HepG2 (cell line): ENCODE results near the gene IRAK1BP1. TPM values are rescaled to one million over a fixed set of nuclear protein-coding genes. Genes with fewer than 3 reads are reported as not detected.

Experiments used
- ATAC-seq: fragments of 200-7000 bp; cut with Tn5 transposase; 3 replicates; pipeline ENCODE4 v1.9.1; 2020; ENCODE audit warnings: mild to moderate bottlenecking, moderate library complexity
- BruUV-seq: library from RNA; stranded (reverse); fragments of 400-500 nt; replicated peaks from 2 replicates; lab custom pipeline; 2021; lab: Mats Ljungman, UMichigan
- CTCF ChIA-PET: fragments of 300-600 bp; formaldehyde crosslinking; extraction: SDS; loops from one replicate; lab custom pipeline; 2021; ENCODE audit warnings: low total read pairs, inconsistent platforms, low intra/inter-chr PET ratio; lab: Yijun Ruan, JAX
- POLR2A ChIA-PET: fragments of 350-600 bp; sonication (Branson Sonifier 250); formaldehyde crosslinking; loops from one replicate; lab custom pipeline; 2020; ENCODE audit warnings: antibody characterized with exemption, inconsistent platforms; lab: Yijun Ruan, JAX
- DNase-seq: peaks from one replicate; pipeline ENCODE4 v3.0.0-alpha.2; 2015; ENCODE audit warnings: low spot score
- FAIRE-seq: peaks from 3 replicates; lab custom pipeline; 2011; peaks lifted over from hg19 to GRCh38; lab: Jason Lieb, UNC
- H2AFZ ChIP-seq: one replicate; pipeline ENCODE4 v1.6.1; 2011; ENCODE audit warnings: low read length, inconsistent platforms
- H3K27ac ChIP-seq: fragments of 300-600 bp; 3 replicates; pipeline ENCODE4 v1.8.0; 2011; ENCODE audit warnings: mixed run types, mild to moderate bottlenecking, mixed read lengths, low read length, inconsistent platforms; ENCODE audit not compliant: insufficient read depth; ENCODE audit errors: extremely low read length
- H3K27me3 ChIP-seq, 2 experiments: fragments of 200-600 bp in 1 of 2; 2 replicates in 1 of 2; 3 replicates in 1 of 2; pipeline versions ENCODE4 v1.6.0 to v1.8.0; 2011; ENCODE audit warnings: low read length in 2 of 2, mild to moderate bottlenecking in 2 of 2, moderate library complexity in 2 of 2, inconsistent platforms in 1 of 2; ENCODE audit not compliant: insufficient read depth in 2 of 2, control insufficient read depth in 1 of 2
- H3K36me3 ChIP-seq, 2 experiments: fragments of 200-600 bp in 1 of 2; replicated peaks in 1 of 2; 2 replicates in 1 of 2; 3 replicates in 1 of 2; pipeline versions ENCODE4 v1.5.1 to v1.8.0; 2011; ENCODE audit warnings: low read length in 2 of 2, inconsistent platforms in 1 of 2; ENCODE audit not compliant: insufficient read depth in 2 of 2, control insufficient read depth in 1 of 2
- H3K4me1 ChIP-seq: 2 replicates; pipeline ENCODE4 v1.5.1; 2012; ENCODE audit warnings: low read length, inconsistent platforms; ENCODE audit not compliant: insufficient read depth
- H3K4me2 ChIP-seq: 2 replicates; pipeline ENCODE4 v1.6.0; 2011; ENCODE audit warnings: low read depth, low read length, inconsistent platforms
- H3K4me3 ChIP-seq, 3 experiments: fragments of 200-600 bp in 1 of 3; sonication (generic), shearing (Covaris generic) in 1 of 3; replicated peaks in 1 of 3; 2 replicates each; pipeline ENCODE4 v1.5.1; 2011 to 2016; ENCODE audit warnings: low read length in 3 of 3, inconsistent platforms in 2 of 3, low read depth in 2 of 3, mild to moderate bottlenecking in 2 of 3, control low read depth in 1 of 3, mixed read lengths in 1 of 3; ENCODE audit not compliant: insufficient read depth in 1 of 3
- H3K79me2 ChIP-seq: one replicate; pipeline ENCODE4 v1.6.1; 2011; ENCODE audit warnings: low read length, inconsistent platforms; ENCODE audit not compliant: insufficient read depth
- H3K9ac ChIP-seq: 2 replicates; pipeline ENCODE4 v1.6.0; 2011; ENCODE audit warnings: mild to moderate bottlenecking, low read depth, low read length, inconsistent platforms; ENCODE audit not compliant: insufficient read depth
- H3K9me3 ChIP-seq: 2 replicates; pipeline ENCODE4 v1.5.1; 2012; ENCODE audit warnings: mild to moderate bottlenecking, low read length
- H4K20me1 ChIP-seq: 2 replicates; pipeline ENCODE4 v1.6.0; 2011; ENCODE audit warnings: inconsistent platforms, mild to moderate bottlenecking, low read length, moderate library complexity; ENCODE audit not compliant: insufficient read depth
- AKAP8 ChIP-seq: sonication (generic); formaldehyde crosslinking; IDR thresholded peaks from 2 replicates; pipeline ENCODE4 v1.5.1; 2020; ENCODE audit warnings: mild to moderate bottlenecking, missing genetic modification reagents
- GATAD1 ChIP-seq: IDR thresholded peaks from 2 replicates; pipeline ENCODE4 v1.6.1; 2016; ENCODE audit warnings: missing genetic modification reagents, missing compliant biosample characterization
- HHEX ChIP-seq: IDR thresholded peaks from 2 replicates; pipeline ENCODE4 v1.6.1; 2016; ENCODE audit warnings: control low read depth
- JDP2 ChIP-seq: sonication (generic); formaldehyde crosslinking; IDR thresholded peaks from 2 replicates; pipeline ENCODE4 v1.8.1; 2022; ENCODE audit warnings: missing genetic modification reagents, borderline replicate concordance
- NAIF1 ChIP-seq: sonication (generic); formaldehyde crosslinking; IDR thresholded peaks from 2 replicates; pipeline ENCODE4 v1.5.0; 2020; ENCODE audit warnings: mild to moderate bottlenecking, missing genetic modification reagents, borderline replicate concordance
- NFYB ChIP-seq: sonication (generic); formaldehyde crosslinking; IDR thresholded peaks from 2 replicates; pipeline ENCODE4 v1.4.0; 2020; ENCODE audit warnings: missing genetic modification reagents
- PATZ1 ChIP-seq: sonication (generic); formaldehyde crosslinking; IDR thresholded peaks from 2 replicates; pipeline ENCODE4 v1.4.0; 2020; ENCODE audit warnings: missing genetic modification reagents
- PHF8 ChIP-seq: sonication (generic); formaldehyde crosslinking; IDR thresholded peaks from 2 replicates; pipeline ENCODE4 v1.5.0; 2020; ENCODE audit warnings: missing genetic modification reagents
- SMAD3 ChIP-seq: sonication (generic); formaldehyde crosslinking; IDR thresholded peaks from 2 replicates; pipeline ENCODE4 v1.4.0; 2020; ENCODE audit warnings: missing genetic modification reagents
- SNRNP70 ChIP-seq: fragments of 200-400 bp; formaldehyde crosslinking; IDR thresholded peaks from 2 replicates; pipeline ENCODE4 v1.6.1; 2017; ENCODE audit warnings: mild to moderate bottlenecking, low read depth, low read length, moderate library complexity
- ZNF292 ChIP-seq: sonication (generic); formaldehyde crosslinking; IDR thresholded peaks from 2 replicates; pipeline ENCODE4 v1.8.1; 2022; ENCODE audit warnings: mild to moderate bottlenecking, low read depth, missing genetic modification reagents, borderline replicate concordance
- ZNF407 ChIP-seq: sonication (generic); formaldehyde crosslinking; IDR thresholded peaks from one replicate; pipeline ENCODE4 v1.5.1; 2020; ENCODE audit warnings: mild to moderate bottlenecking, missing genetic modification reagents; ENCODE audit errors: not compliant biosample characterization
- ZNF672 ChIP-seq: sonication (generic); formaldehyde crosslinking; IDR thresholded peaks from 2 replicates; pipeline ENCODE4 v1.8.1; 2022; ENCODE audit warnings: missing genetic modification reagents
- in situ Hi-C: cut with HindIII; loops from 2 replicates; pipeline ENCODE4 v1.10.0; 2017; ENCODE audit warnings: low pct_unique_long_range_greater_than_20kb; ENCODE audit not compliant: extremely low pct_ligation_motif_present
- intact Hi-C: fragments of 100-400 bp; cut with micrococcal nuclease; formaldehyde crosslinking; loops from one replicate; pipeline ENCODE4 v1.10.0; 2022; ENCODE audit not compliant: unreplicated experiment
- polyA plus RNA-seq, 8 experiments: library from polyadenylated mRNA; depleted of rRNA in 3 of 8; stranded (reverse) in 7 of 8; unstranded in 1 of 8; fragments of >200 nt; fragmentation: Illumina TruSeq in 4 of 8; extraction: Trizol in 4 of 8; gene quantifications; 2 replicates each; pipeline versions ENCODE4 v1.2.1 to v1.2.3, GENCODE V29; 2011 to 2016; ENCODE audit warnings: low read depth in 4 of 8, missing spikeins in 1 of 8, mixed read lengths in 1 of 8; ENCODE audit not compliant: insufficient read depth in 1 of 8
- total RNA-seq, 5 experiments: library from RNA; depleted of rRNA; stranded (reverse); fragments of >200 nt; fragmentation: Illumina TruSeq; extraction: Trizol; gene quantifications; 2 replicates each; pipeline ENCODE4 v1.2.3, GENCODE V29; 2016; ENCODE audit warnings: low read depth in 1 of 5
- TF ChIP-seq, protein P1 (sequence below): sonication (generic); formaldehyde crosslinking; IDR thresholded peaks from 2 replicates; pipeline ENCODE4 v1.8.1; 2023; ENCODE audit warnings: mild to moderate bottlenecking, missing genetic modification reagents
- TF ChIP-seq, protein P2 (sequence below): sonication (generic); formaldehyde crosslinking; IDR thresholded peaks from 2 replicates; pipeline ENCODE4 v1.5.0; 2020; ENCODE audit warnings: missing genetic modification reagents, mild to moderate bottlenecking, borderline replicate concordance

IRAK1BP1 gene
- total and polyA plus RNA-seq, 2 of the 13 experiments (the other 11 are each of a cell fraction or from before 2014, with no cell fraction given) = 0.86 to 1.5 TPM

DNA sequence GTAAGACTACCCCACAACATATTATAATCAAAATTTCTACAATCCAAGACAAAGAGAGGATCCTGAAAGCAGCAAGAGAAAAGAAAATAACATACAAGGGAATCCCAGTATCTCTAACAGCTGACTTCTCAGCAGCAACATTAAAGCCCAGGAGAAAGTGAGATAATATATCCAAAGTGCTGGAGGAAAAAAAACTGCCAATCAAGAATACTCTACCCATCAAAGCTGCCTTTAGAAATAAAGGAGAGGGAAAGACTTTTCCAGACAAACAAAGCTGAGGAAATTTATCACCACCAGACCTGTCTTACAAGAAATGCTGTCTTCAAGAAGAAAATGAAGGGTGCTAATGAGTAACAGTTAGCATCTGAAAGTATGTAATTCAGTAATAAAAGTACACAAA, 43.3 kb upstream of the IRAK1BP1 start:
- H3K27ac ChIP-seq = no peak overlapping the region
- in situ Hi-C loops (no loop called here), intact Hi-C loops (no loop called here)
- H3K9ac ChIP-seq = no peak overlapping the region
- ChIA-PET CTCF (no interaction called here), POLR2A (no interaction called here)
- H3K4me2 ChIP-seq = no peak overlapping the region
- FAIRE-seq = no peak
- H4K20me1 ChIP-seq = no peaks in the 10 kb centered on the region
- H2AFZ ChIP-seq = no peak overlapping the region
- H3K9me3 ChIP-seq = no peaks in the 10 kb centered on the region
- ATAC-seq = no peak
- no peaks in the 10 kb centered on the region for H3K36me3 ChIP-seq
- no TSS peak for BruUV-seq
- TF ChIP-seq PHF8 (CRISPR knock-in tag) = no peak
- TF ChIP-seq AKAP8 (CRISPR knock-in tag) = no peak
- TF ChIP-seq ZNF292 = no peak
- TF ChIP-seq NFYB (CRISPR knock-in tag) = no peak
- TF ChIP-seq PATZ1 (CRISPR knock-in tag) = no peak
- TF ChIP-seq SMAD3 (CRISPR knock-in tag) = no peak
- no peak for TF ChIP-seq SNRNP70
- TF ChIP-seq, protein P1, sequence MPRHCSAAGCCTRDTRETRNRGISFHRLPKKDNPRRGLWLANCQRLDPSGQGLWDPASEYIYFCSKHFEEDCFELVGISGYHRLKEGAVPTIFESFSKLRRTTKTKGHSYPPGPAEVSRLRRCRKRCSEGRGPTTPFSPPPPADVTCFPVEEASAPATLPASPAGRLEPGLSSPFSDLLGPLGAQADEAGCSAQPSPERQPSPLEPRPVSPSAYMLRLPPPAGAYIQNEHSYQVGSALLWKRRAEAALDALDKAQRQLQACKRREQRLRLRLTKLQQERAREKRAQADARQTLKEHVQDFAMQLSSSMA = no peak
- TF ChIP-seq JDP2 = no peak
- TF ChIP-seq GATAD1 = no peak
- no peak for TF ChIP-seq ZNF672 (CRISPR knock-in tag)
- no peak for TF ChIP-seq ZNF407 (CRISPR knock-in tag)
- TF ChIP-seq NAIF1 = no peak
- TF ChIP-seq HHEX (CRISPR knock-in tag) = no peak
- TF ChIP-seq, protein P2, sequence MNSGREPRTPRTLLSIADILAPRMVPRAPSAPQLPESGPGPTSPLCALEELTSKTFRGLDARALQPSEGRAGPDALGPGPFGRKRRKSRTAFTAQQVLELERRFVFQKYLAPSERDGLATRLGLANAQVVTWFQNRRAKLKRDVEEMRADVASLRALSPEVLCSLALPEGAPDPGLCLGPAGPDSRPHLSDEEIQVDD (CRISPR knock-in tag) = no peak
- H3K79me2 ChIP-seq = no peaks in the 10 kb centered on the region
- DNase-seq = no peak
- no peak overlapping the region for H3K4me3 ChIP-seq
- H3K4me1 ChIP-seq = no peaks in the 10 kb centered on the region
- H3K27me3 ChIP-seq = no peaks in the 10 kb centered on the region
